Tibial nerve (tissue), 4 donors: Measurements from ENCODE around the gene TBL1X. TPM values are rescaled to one million over a fixed set of nuclear protein-coding genes. Genes with fewer than 3 reads are reported as not detected.

Experiments
- DNase-seq, 2 donors: peaks; one replicate each; pipeline ENCODE4 v3.0.0-alpha.2; 2019; ENCODE audit warnings: low spot score in 2 of 2
- H3K27ac ChIP-seq, 4 donors: fragments of 200-600 bp; sonication (generic) in 3 of 4; one replicate each; pipeline ENCODE4 v1.5.1; 2017 to 2019; ENCODE audit warnings: mild to moderate bottlenecking in 1 of 4
- H3K27me3 ChIP-seq, 2 donors: fragments of 200-600 bp; sonication (generic) in 1 of 2; one replicate each; pipeline versions ENCODE4 v1.5.1 to v1.6.0; 2017 to 2019
- H3K36me3 ChIP-seq, 3 donors: fragments of 200-600 bp; sonication (generic); one replicate each; pipeline ENCODE4 v1.5.1; 2018 to 2019
- H3K4me1 ChIP-seq, 4 donors: fragments of 200-600 bp; sonication (generic) in 3 of 4; one replicate each; pipeline ENCODE4 v1.5.1; 2017 to 2019
- H3K4me3 ChIP-seq, 4 donors: fragments of 200-600 bp; sonication (generic) in 3 of 4; one replicate each; pipeline ENCODE4 v1.5.1; 2017 to 2019; ENCODE audit warnings: mild to moderate bottlenecking in 1 of 4, moderate library complexity in 1 of 4
- H3K9me3 ChIP-seq, 4 donors: fragments of 200-600 bp; sonication (generic) in 3 of 4; one replicate each; pipeline ENCODE4 v1.5.1; 2017 to 2019
- EP300 ChIP-seq, 2 donors: sonication (generic); formaldehyde crosslinking; IDR thresholded peaks; one replicate each; pipeline ENCODE4 v1.6.1; 2017; ENCODE audit warnings: antibody characterized with exemption in 2 of 2, mild to moderate bottlenecking in 1 of 2
- POLR2A ChIP-seq, 2 donors: fragments of 450-650 bp; IDR thresholded peaks; one replicate each; pipeline ENCODE4 v1.6.1; 2017; ENCODE audit warnings: antibody characterized with exemption in 2 of 2, mild to moderate bottlenecking in 2 of 2, moderate library complexity in 2 of 2
- WGBS, 2 donors: methylation state at CpG; one replicate each; pipeline ENCODE4 v1.1.5; 2018; 5-methylcytosine and 5-hydroxymethylcytosine counted together
- total RNA-seq, 4 donors: library from RNA; depleted of rRNA; stranded (reverse); fragments of >200 nt; gene quantifications; one replicate each; pipeline ENCODE4 v1.1.0, GENCODE V29; 2016
- TF ChIP-seq, protein P1 (sequence below), 5 experiments: fragments of 200-600 bp in 3 of 5; fragments of 450-650 bp in 2 of 5; sonication (generic) in 3 of 5; IDR thresholded peaks; one replicate each; pipeline ENCODE4 v1.5.1; 2016 to 2019; ENCODE audit warnings: antibody characterized with exemption in 5 of 5, mild to moderate bottlenecking in 3 of 5, moderate library complexity in 2 of 5

Gene TBL1X
- total RNA-seq, 4 donors from 2014 or later, result 12.2 to 25.2 (median 19.5) TPM

DNA sequence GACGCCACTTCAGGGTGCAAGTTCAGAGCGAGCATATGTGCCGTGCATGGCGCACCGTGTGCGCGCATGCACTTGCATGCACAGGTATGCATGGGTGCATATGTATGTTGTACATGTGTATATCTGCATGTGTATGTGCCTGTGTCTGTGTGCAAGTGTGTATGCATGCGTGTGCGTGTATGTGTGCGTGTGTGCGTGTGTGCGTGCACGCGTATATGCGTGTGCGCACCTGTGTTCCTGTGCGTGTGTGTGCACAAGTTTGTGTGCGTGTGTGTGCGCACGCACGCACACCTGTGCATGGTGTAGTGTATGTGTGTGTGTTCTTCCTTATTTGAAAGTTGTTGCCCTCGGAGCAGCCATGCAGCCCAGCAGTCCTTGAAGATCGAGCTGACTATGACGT, 224.0 kb downstream of the TBL1X start:
- peaks cover 0 to 72% (median 0%) of the 10 kb centered on the region in 3 donors for H3K36me3 ChIP-seq
- WGBS, 2 donors, result 95 to 96% methylated on average over 10 to 24 of the region's 24 CpGs
- H3K27me3 ChIP-seq, result no peaks in the 10 kb centered on the region
- DNase-seq, result no peak
- TF ChIP-seq EP300 (IDR thresholded peaks at IDR 0.05) (no peak), POLR2A (IDR thresholded peaks at IDR 0.05) (no peak)
- TF ChIP-seq, protein P1, sequence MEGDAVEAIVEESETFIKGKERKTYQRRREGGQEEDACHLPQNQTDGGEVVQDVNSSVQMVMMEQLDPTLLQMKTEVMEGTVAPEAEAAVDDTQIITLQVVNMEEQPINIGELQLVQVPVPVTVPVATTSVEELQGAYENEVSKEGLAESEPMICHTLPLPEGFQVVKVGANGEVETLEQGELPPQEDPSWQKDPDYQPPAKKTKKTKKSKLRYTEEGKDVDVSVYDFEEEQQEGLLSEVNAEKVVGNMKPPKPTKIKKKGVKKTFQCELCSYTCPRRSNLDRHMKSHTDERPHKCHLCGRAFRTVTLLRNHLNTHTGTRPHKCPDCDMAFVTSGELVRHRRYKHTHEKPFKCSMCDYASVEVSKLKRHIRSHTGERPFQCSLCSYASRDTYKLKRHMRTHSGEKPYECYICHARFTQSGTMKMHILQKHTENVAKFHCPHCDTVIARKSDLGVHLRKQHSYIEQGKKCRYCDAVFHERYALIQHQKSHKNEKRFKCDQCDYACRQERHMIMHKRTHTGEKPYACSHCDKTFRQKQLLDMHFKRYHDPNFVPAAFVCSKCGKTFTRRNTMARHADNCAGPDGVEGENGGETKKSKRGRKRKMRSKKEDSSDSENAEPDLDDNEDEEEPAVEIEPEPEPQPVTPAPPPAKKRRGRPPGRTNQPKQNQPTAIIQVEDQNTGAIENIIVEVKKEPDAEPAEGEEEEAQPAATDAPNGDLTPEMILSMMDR (IDR thresholded peaks at IDR 0.05), result no peak
- H3K4me1 ChIP-seq, result no peaks in the 10 kb centered on the region
- no peak overlapping the region for H3K4me3 ChIP-seq
- H3K27ac ChIP-seq, result no peak overlapping the region
- no peaks in the 10 kb centered on the region for H3K9me3 ChIP-seq

DNA sequence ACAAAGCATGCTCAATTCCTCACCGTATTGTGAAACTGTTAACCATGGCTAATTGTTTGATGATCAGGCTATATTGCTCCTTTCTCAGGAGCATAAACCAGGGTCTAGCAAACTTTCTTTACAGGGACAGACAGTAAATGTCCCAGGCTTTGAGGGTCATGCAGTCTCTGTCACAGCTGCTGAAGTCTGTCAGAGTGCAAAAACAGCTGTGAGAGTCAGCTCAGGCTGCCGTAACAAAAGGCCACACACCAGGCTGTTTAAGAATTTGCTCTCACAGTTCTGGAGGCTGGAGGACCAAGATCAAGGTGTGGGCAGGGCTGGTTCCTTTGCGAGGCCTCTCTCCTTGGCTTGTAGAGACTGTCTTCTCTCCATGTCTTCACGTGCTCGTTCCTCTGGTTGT, 225.2 kb downstream of the TBL1X start:
- Histone ChIP-seq H3K4me3 (no peak overlapping the region), H3K27ac (no peak overlapping the region), H3K36me3 (peaks cover 0 to 75% (median 0%) of the 10 kb centered on the region in 3 donors), H3K9me3 (no peaks in the 10 kb centered on the region), H3K4me1 (no peaks in the 10 kb centered on the region), H3K27me3 (no peaks in the 10 kb centered on the region)
- TF ChIP-seq, protein P1 (IDR thresholded peaks at IDR 0.05), result no peak
- no peak for TF ChIP-seq EP300 (IDR thresholded peaks at IDR 0.05)
- no peak for TF ChIP-seq POLR2A (IDR thresholded peaks at IDR 0.05)
- no peak for DNase-seq
- 86 to 88% methylated on average over 5 of the region's 5 CpGs for WGBS, 2 donors

DNA sequence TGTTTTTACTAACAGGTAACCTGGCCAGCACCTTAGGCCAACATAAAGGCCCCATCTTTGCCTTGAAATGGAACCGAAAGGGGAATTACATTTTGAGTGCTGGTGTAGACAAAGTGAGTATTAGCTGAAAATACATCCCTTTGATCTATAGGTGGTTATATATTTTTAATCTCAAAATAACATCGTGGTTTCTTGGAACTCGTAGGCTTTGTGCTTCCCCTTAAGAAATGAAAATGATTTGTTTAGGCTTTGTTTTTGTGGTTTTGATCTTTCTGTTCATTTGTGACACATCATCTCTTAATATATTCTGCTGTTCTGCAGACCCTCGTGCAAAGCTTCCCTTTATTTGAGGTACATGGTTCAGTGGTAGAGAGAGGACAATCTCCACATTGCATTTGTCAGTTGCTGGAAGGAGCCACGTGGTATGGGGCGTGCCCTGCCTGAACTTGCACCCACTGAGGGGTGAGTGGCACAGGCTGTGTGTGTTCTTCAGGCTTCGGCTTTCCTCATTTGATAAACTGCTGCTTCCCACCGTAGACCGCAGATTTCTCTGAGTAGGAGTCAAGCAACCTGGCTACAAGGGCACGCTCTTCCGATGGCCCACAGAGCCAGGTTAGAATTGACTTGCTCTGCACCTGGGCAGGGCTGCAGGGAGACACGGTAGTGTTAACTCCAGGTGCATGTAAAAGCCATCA, 228.6 kb downstream of the TBL1X start:
- no peak overlapping the region for H3K4me3 ChIP-seq
- H3K27me3 ChIP-seq, result no peaks in the 10 kb centered on the region
- no peaks in the 10 kb centered on the region for H3K9me3 ChIP-seq
- TF ChIP-seq, protein P1 (IDR thresholded peaks at IDR 0.05), result no peak
- TF ChIP-seq EP300 (IDR thresholded peaks at IDR 0.05) (no peak), POLR2A (IDR thresholded peaks at IDR 0.05) (no peak)
- no peak for DNase-seq
- H3K36me3 ChIP-seq, result peaks cover 0 to 57% (median 0%) of the 10 kb centered on the region in 3 donors
- no peaks in the 10 kb centered on the region for H3K4me1 ChIP-seq
- H3K27ac ChIP-seq, result no peak overlapping the region
- 90 to 95% methylated on average over 12 of the region's 12 CpGs for WGBS, 2 donors

DNA sequence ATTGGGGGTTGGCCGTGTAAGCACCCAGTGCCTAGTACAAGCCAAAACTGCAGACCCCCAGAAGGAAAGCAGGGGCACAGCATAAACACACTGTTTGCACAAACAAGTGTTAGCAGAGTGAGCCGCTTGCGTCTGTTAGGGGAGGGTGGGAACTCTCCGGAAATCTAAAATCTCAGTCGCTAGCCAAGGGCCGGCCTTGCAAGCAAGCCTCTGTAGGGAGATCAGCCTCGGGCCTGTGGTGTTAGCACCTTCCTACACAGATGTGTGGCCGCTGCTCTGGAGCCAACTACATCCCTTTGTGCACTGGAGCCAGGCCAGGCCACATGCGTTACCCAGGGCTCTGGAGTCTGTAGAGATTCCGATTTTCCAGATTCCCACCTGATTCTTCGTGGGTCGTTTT, 233.7 kb downstream of the TBL1X start:
- Histone ChIP-seq H3K36me3 (peaks cover 0 to 32% (median 0%) of the 10 kb centered on the region in 3 donors), H3K4me1 (no peaks in the 10 kb centered on the region), H3K27me3 (no peaks in the 10 kb centered on the region), H3K9me3 (no peaks in the 10 kb centered on the region), H3K27ac (no peak overlapping the region), H3K4me3 (no peak overlapping the region)
- TF ChIP-seq POLR2A (IDR thresholded peaks at IDR 0.05) (no peak), EP300 (IDR thresholded peaks at IDR 0.05) (no peak)
- TF ChIP-seq, protein P1 (IDR thresholded peaks at IDR 0.05), result no peak
- no peak for DNase-seq
- 80 to 81% methylated on average over 9 to 12 of the region's 12 CpGs for WGBS, 2 donors

DNA sequence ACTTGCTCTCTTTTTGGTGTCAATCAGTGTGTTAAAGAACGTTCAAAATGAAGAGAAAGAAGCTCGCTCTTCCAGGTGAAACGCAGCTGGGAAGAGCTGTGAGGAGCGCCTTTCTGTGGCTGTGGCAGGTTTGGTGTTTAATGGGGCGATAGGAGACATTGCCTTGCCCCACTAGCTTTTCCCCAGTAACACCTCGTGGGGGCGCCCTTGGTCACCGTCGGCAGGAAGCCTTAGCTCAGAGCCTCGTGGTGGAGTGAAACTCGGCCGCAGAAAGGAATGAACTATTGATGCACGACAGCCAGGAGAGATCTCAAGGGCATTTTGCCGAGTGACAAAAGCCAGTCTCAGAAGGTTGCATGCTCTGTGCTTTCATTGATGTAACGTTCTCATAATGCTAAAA, 235.7 kb downstream of the TBL1X start:
- Histone ChIP-seq H3K4me1 (no peaks in the 10 kb centered on the region), H3K36me3 (peaks cover 0 to 40% (median 0%) of the 10 kb centered on the region in 3 donors), H3K27me3 (no peaks in the 10 kb centered on the region), H3K9me3 (peaks cover 0 to 4% (median 0%) of the 10 kb centered on the region in 4 donors), H3K4me3 (no peak overlapping the region), H3K27ac (no peak overlapping the region)
- TF ChIP-seq EP300 (IDR thresholded peaks at IDR 0.05) (no peak), POLR2A (IDR thresholded peaks at IDR 0.05) (no peak)
- TF ChIP-seq, protein P1 (IDR thresholded peaks at IDR 0.05), result no peak
- WGBS, 2 donors, result 79 to 95% methylated on average over 13 to 15 of the region's 15 CpGs
- no peak for DNase-seq
